G401 (cell line): ENCODE results near the gene CAPS. TPM values are rescaled to one million over a fixed set of nuclear protein-coding genes. Genes with fewer than 3 reads are reported as not detected.
"Not testable (repeated sequence)": the region's sequence is repeated elsewhere in the genome, so short reads cannot be mapped to it uniquely, and the experiment has no call there.

ENCODE experiments used
- DNase-seq: peaks from one replicate; pipeline ENCODE4 v3.0.0-alpha.2; 2015; ENCODE audit warnings: low spot score
- in situ Hi-C: cut with HindIII; loops from 2 replicates; pipeline ENCODE4 v1.10.0; 2016; ENCODE audit warnings: low sequenced_read_pairs, mixed read lengths
- total RNA-seq: library from RNA; depleted of rRNA; stranded (reverse); fragments of >200 nt; shearing (Covaris generic); gene quantifications from 2 replicates; pipeline ENCODE4 v1.2.3, GENCODE V29; 2014; rRNA removed

CAPS gene
- 0.31 and 5.8 TPM in 2 replicates for total RNA-seq

DNA sequence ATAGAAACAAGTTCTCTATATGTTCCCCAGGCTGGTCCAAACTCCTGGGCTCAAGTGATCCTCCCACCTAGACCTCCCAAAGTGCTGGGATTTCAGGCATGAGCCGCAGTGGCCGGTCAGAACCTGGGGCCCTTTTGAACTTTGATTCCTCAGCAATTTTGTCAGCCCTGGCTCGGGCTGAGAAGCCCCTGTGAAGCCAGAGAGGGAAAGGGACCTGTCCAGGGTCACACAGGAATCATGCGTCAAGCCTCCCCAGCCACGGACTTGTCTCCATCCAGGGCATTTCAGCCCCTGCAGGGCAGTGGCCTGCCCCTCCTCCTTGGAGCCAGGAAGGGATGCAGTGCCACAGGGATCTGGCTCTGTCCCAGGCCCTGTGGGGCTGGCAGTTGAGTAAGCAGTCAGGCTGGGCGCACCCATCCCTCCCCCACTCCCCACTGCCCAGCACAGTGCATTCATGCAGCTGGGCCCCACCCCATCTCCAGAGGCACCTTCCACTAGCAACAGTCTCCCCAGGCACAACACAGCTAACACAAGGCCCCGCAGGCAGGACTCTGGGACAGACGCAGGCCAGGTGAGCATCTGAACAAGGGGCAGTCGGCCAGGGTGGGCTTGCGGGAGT, at the start of gene CAPS:
TSS of gene CAPS (plus strand) at position 516 of the 619 bp plus-strand sequence. CDS start 153 bp downstream, outside the sequence.
- DNase-seq = no peak
- in situ Hi-C loops = no loop called here

DNA sequence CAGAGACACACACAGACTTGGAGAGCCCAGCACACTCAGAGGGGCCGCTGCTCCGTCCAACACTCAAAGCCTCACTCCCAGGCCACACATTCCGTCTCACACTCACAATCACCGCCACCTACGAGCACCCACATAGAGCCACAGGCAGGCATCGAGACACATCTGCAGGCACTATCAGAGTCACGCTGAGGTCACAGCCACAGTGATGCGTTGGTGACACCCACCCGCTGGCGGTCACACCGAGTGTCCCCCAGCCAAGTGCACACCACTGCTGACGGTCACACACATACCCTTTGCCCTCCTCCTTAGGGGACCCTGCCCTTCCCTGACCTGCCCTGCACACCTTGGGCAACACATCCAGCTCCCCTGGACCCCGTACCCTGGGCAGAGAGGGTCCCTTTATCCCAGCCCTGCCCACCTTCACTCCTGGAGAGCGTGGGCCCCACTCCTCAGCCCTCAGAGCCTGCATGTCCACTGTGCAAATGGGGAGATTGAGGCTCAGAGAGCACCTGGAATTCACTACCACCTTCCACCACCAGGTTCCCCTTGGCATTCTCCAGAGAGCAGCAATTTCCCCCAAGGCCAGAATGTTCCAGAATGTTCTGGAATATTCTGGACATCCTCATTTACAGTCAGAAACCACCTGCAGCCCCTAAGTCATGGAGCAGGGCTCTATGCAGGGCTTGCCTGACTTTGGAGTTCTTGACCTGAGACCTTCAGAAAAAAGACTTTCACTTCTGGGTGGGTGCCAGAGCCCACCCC, 49.1 kb upstream of the CAPS start:
- no peak for DNase-seq
- in situ Hi-C loops = no loop called here

DNA sequence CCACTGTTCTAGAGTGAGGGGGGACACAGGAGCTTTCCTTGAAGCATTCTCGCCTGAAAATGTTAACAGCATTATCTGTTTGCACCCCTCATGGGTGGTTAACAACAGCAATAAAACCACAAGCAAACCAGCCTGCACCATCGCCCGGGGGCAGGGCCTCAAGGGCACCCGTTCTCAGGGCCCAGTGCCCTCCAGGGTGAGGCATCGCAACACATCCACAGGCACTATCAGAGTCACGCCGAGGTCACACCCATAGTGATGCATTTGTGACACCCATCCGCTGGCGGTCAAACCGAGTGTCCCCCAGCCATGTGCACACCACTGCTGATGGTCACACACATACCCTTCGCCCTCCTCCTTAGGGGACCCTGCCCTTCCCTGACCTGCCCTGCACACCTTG, 48.3 kb upstream of the CAPS start:
- in situ Hi-C loops = no loop called here
- no peak for DNase-seq

DNA sequence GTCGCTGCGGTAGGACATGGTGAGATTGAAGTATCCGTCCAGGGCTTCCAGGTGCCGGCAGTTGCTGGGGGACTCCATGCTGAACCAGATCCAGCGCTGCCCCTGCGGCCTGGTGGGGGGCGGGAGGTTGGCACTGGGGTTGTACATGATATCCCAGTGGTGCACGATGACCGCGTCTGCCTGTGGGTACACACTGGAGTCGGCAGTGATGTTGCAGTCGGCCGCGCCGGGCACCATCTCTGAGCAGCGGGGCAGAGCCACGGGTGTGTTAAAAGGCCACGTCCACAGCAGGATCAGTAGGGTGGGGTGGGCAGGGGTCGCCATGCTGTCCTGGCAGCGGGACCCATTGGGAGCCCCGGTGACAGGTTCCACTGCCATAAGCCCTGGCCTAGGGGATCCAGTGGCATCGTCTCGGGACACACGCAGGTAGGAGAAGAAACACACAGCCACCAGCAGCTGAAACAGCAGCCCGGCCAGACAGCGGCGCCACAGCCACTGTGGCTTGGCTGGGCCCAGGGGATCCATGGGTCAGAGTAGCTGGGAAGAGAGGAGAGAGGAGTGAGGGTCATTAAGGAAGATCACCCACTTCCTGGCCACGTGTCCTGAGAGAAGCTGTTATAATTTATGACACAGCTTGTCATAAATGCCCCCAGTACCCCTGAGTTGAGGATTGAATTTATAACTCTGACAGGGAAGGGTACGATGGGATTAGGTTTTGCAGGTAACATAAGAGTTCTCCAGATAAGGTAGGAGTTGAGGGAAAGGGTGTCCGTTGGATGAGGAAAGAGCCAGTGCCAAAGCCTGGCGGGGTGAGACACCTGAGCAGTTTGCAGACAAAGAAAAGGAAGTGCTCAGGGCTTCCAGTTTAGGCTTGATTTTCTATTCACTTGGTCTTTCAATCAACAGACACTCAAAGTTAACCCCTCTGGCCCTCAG, 46.6 kb upstream of the CAPS start:
- no peak for DNase-seq
- in situ Hi-C loops = no loop called here

DNA sequence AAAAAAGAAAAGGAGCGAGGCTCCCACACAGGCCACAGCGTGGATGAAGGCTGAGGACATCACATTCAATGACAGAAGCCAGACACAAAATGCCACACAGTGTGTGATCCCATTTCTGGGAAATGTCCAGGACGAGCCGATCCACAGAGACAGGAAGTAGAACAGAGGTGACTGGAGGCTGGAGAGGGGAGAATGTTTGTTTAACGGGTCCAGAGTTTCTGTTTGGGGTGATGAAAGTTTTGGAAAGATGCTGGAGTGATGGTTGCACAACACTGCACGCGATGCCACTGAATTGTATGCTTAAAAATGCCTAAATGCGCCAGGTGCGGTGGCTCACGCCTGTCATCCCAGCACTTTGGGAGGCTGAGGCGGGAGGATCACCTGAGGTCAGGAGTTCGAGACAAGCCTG, 43.1 kb upstream of the CAPS start:
- no peak for DNase-seq
- in situ Hi-C loops = no loop called here

DNA sequence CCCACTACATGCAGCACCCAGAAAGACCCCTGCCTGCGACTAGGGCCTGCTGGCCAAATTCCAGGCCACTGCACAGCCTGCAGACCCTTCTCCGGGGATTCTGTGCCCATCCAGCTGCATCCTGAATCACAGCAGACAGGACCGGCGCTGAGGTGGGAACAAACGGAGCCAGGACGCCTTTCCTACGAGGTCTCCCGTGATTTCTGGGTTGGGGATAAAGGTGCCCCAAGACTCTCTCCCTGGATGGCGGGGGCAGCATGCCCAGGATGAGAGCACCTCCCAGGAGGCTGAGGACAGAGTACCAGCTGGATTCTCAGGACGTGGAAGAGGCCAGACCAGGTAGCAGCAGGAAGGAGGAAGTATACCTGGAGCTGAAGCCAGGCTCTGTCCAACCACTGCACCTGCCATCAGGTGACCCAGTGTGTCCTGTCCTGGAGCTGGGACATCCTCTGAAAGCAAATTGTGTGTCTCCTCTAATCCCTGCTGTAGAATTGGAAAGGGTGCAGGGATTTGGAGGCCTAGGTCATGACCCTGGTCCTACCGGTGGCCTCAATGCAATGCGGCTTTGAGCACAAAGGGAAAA, 40.3 kb upstream of the CAPS start:
- DNase-seq = no peak
- in situ Hi-C loops = no loop called here

DNA sequence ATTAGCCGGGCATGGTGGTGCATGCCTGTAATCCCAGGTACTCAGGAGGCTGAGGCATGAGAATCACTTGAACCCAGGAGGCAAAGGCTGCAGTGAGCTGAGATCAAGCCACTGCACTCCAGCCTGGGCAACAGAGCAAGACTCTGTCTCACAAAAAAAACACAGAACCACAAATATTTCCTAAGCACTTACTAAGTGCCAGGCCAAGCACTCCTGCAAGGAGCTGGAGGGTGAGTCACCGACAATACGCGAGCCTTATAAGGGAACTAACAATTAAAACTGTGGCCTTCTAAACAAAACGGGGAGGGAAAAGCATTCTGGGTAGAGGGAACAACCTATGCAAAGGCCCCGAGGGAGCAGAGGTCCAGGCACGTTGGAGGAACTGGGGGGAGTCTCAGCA, 39.6 kb upstream of the CAPS start:
- in situ Hi-C loops, DNase-seq: not testable (repeated sequence)

DNA sequence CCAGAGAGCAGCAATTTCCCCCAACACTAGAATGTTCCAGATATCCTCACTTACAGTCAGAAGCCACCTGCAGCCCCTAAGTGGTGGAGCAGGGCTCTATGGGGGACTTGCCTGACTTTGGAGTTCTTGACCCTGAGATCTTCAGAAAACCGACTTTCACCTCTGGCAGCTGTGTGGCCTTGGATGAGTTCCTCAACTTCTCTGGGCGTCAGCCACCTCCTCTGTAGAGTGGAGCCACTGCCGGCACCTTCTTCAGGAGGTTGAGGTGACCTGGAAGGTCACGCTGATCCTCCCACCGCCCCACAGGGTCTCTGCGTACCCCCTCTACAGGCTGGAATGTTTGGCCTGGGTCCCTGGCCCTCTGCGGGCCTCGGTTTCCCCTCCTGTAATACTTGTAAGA, 36.6 kb upstream of the CAPS start:
- in situ Hi-C loops = no loop called here
- DNase-seq = no peak

DNA sequence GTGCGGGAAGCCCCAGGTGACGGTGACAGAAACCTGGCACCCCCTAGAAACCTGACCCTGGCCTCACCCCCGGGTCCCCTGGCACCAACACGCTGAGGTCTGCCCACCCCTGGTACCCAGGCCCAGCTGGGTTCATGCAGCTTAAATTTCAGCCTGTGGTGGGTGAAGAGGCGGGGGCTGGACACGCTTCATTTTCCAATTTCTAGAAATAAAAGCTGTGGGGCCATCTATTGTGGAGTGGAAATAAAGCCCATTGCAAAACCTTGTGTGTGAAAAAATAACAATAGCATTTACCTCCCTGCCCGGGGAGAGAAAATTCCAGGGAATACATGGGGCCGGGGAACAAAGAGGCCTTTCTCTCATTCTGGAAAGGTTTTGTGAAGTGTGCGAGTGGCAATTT, 36.2 kb upstream of the CAPS start:
- no peak for DNase-seq
- in situ Hi-C loops = no loop called here

DNA sequence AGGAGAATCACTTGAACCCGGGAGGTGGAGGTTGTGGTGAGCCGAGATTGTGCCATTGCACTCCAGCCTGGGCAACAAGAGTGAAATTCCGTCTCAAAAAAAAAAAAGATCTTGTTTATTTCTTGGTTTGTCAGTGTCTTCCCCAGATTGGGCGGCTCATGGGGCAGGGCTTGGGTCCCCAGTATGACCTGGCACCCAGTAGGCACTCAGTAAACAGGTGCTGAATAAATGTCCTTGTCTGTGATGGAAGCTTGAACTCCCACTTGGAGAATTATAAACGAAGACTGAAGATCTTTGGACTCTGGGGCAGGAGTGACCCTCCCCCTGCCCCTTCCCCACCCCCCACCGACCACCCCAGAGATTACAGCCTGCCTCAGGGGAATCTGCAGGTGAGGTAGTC, 33.9 kb upstream of the CAPS start:
- no peak for DNase-seq
- in situ Hi-C loops = no loop called here

DNA sequence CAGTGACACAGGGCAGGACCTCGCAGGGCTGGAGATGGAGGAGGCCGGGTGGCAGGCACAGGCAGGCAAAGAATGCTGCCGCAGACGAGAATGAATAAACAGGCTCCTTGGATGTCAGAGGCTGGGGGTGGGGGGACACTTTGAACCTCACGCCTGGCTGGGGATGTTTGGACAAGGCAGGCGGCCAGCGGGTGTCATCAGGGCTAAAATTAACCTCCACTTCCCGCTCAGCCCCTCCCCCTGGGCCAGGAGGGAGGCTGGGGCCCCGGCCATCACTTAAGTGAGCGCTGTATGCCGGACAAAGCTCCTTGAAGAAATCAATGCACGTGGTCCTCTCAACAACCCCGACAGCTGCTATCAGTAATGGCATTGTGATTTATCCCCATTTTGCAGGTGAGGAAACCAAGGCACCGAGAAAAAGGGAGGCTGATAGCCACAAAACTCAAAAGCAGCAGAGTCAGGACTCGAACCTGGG, 33.4 kb upstream of the CAPS start:
- in situ Hi-C loops = no loop called here
- no peak for DNase-seq

DNA sequence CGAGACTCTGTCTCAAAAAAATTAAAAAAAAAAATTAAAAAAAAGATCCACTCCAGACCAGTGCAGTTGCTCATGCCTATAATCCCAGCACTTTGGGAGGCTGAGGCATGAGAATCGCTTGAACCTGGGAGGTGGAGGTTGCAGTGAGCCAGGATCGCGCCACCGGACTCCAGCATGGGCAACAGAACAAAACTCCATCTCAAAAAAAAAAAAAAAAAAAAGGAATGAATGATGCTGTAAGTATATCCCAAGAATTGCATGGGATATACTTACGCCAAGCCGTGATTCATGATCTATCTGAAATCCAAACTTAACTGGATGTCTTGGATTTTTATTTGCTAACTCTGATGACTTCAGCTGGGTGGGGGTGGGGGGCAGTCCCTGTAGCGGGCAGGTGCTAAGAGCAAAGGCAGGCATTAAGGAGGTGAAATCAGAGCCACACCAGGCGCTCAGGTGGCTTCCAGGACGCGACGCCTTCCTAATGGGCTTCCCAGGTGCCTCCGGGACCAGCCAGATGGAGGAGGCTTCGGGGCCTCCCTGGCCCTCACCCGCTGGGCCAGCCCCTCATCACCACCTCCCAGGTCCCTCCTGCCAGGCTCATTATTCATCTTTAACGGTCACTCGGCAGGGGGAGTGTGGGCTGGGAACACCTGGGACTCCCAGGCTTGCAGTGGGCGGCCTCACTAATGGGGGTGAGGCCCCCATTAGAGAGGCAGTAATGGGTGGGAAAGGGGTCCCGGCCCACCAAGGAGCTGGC, 32.3 kb upstream of the CAPS start:
- no peak for DNase-seq
- in situ Hi-C loops = no loop called here

DNA sequence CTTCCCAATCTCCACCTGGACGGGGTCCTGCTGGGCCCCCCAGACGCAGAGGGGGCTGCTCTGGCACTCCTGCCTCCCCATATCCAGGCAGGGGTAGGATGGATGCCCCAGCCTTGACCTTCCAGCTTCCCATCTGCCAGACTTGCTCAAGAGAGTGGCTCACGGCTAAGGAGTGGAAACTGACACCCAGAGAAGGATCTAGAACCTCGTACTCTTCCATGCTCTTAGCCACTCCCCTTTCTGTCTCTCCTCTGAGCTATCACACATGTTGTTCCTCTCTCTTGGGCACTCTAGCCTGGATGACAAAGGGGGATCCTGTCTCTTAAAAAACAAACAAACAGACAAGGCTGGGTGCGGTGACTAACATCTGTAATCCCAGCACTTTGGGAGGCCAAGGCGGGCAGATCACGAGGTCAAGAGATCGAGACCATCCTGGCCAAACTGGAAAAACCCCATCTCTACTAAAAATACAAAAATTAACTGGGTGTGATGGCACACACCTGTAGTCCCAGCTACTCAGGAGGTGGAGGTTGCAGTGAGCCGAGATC, 31.6 kb upstream of the CAPS start:
- in situ Hi-C loops = no loop called here
- no peak for DNase-seq

DNA sequence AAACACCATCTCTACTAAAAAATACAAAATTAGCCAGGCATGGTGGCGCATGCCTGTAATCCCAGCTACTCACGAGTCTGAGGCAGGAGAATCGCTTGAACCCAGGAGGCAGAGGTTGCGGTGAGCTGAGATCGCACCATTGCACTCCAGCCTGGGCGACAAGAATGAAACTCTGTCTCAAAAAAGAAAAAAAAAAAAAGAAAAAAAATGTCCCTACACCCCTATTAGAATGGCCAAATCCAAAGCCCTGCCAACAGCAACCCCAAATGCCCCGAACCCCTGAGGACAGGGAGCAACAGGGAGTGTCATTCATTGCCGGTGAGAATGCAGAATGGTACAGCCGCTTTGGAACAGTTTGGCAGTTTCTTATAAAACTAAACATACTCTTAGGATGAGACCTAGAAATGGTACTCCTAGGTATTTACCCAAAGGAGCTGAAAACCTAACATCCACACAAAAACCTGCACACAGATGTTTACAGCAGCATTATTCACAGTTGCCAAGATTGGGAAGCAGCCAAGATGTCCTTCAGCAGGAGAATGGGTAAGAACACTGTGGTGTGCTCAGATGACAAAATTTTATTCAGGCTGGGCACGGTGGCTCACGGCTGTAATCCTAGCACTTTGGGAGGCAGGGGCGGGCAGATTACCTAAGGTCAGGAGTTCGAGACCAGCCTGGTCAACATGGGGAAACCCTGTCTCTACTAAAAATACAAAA, 30.7 kb upstream of the CAPS start:
- in situ Hi-C loops, DNase-seq: not testable (repeated sequence)

DNA sequence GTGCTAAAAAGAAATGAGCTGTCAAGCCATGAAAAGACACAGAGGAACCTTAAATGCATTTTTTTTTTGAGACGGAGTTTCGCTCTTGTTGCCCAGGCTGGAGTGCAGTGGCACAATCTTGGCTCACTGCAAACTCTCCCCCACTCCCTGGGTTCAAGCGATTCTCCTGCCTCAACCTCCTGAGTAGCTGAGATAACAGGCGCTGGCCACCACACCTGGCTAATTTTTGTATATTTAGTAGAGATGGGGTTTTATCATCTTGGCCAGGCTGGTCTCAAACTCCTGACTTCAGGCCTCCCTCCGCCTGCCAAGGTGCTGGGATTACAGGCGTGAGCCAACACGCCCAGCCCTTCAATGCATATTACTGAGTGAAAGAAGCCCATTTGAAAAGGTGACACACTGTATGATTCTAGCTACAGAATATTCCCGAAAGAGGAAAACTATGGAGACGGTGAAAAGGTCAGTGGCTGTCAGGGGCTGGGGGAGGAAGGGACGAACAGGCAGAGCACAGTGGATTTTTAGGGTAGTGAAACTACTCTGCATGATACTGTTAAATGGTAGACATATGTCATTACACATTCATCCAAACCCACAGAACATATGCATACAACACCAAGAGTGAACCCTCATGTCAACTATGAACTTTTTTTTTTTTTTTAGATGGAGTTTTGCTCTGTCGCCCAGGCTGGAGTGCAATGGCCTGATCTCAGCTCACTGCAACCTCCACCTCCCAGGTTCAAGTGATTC, 29.8 kb upstream of the CAPS start:
- DNase-seq, in situ Hi-C loops: not testable (repeated sequence)

DNA sequence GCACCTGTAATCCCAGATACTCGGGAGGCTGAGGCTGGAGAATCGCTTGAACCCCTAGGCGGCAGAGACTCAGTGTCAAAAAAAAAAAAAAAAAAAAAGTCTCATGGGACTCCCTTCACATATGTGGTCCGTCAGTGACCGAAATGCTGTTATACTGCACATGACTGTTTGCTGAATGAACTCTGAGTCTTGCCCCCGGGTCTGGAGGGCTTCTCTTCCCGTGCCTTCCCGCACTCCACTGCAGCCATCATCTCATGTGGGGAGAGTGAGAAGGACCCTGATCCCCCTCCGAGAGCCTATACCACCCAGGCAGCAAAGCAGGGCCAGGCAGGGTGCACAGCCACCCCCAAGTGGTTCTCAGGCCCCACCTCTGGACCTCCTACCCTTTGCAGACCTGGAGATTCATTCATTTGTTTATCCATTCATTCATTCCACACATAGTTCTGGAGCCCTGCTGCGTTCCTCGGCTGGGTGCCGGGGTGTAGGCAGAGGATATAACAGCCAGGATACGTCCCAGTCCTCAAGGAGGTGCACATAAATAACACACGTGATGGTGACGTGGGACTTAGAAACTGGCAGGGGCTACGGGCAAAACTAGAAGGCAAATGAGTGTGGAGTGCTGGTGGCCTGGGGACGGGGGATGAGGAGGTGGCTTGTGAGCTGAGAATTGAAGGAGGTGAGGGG, 24.6 kb upstream of the CAPS start:
- DNase-seq = no peak
- in situ Hi-C loops = no loop called here

DNA sequence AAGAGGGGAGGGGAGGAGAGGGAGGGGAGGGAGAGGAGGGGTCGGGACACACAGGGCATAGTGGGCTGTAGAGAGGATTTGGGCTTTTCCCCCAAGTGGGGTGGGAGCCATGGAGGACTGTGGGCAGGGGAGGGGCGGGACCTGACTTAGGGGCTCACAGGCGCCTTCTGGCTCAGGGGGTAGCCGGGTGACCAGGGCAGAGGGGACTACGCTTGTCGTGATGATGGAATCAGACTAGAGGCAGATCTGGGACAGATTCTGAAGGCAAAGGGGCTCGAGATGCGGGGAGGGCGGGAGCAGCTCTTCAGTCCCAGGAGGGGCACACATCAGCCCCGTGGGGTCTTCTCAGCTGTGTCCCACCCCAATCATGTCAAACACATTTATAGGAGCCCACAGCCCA, 24.0 kb upstream of the CAPS start:
- no peak for DNase-seq
- in situ Hi-C loops = no loop called here
